Ascending aorta (tissue), 2 donors: ENCODE measurements around the gene BCL7A. TPM values are rescaled to one million over a fixed set of nuclear protein-coding genes. Genes with fewer than 3 reads are reported as not detected.

ENCODE experiments used
- DNase-seq, 2 donors: peaks; one replicate each; pipeline ENCODE4 v3.0.0-alpha.2; 2019; ENCODE audit warnings: low spot score in 2 of 2
- H3K27ac ChIP-seq, 2 donors: fragments of 200-600 bp; sonication (generic); one replicate each; pipeline ENCODE4 v1.5.1; 2016 to 2017; ENCODE audit warnings: mild to moderate bottlenecking in 1 of 2
- H3K27me3 ChIP-seq: fragments of 200-600 bp; sonication (generic); one replicate; pipeline ENCODE4 v1.5.1; 2017
- H3K36me3 ChIP-seq, 2 donors: fragments of 200-600 bp; sonication (generic); one replicate each; pipeline ENCODE4 v1.5.1; 2016
- H3K4me1 ChIP-seq, 2 donors: fragments of 200-600 bp; sonication (generic); one replicate each; pipeline ENCODE4 v1.5.1; 2016 to 2017; ENCODE audit warnings: mild to moderate bottlenecking in 1 of 2
- H3K4me3 ChIP-seq, 2 donors: fragments of 200-600 bp; sonication (generic); one replicate each; pipeline ENCODE4 v1.5.1; 2016 to 2017; ENCODE audit warnings: mild to moderate bottlenecking in 1 of 2
- H3K9me3 ChIP-seq, 2 donors: fragments of 200-600 bp; sonication (generic); one replicate each; pipeline ENCODE4 v1.5.1; 2016
- intact Hi-C: fragments of 100-400 bp; cut with DNase I; formaldehyde crosslinking; loops from one replicate; pipeline ENCODE4 v1.15.1; 2023
- total RNA-seq: library from RNA; depleted of rRNA; stranded (reverse); fragments of >200 nt; gene quantifications from one replicate; pipeline ENCODE4 v1.1.0, GENCODE V29; 2016
- TF ChIP-seq, protein P1 (sequence below), 3 experiments: fragments of 200-600 bp in 2 of 3; fragments of 450-650 bp in 1 of 3; sonication (generic) in 2 of 3; IDR thresholded peaks; one replicate each; pipeline ENCODE4 v1.5.1; 2016 to 2019; ENCODE audit warnings: antibody characterized with exemption in 3 of 3, mild to moderate bottlenecking in 1 of 3, moderate library complexity in 1 of 3

The BCL7A gene
- 3.2 TPM for total RNA-seq

DNA sequence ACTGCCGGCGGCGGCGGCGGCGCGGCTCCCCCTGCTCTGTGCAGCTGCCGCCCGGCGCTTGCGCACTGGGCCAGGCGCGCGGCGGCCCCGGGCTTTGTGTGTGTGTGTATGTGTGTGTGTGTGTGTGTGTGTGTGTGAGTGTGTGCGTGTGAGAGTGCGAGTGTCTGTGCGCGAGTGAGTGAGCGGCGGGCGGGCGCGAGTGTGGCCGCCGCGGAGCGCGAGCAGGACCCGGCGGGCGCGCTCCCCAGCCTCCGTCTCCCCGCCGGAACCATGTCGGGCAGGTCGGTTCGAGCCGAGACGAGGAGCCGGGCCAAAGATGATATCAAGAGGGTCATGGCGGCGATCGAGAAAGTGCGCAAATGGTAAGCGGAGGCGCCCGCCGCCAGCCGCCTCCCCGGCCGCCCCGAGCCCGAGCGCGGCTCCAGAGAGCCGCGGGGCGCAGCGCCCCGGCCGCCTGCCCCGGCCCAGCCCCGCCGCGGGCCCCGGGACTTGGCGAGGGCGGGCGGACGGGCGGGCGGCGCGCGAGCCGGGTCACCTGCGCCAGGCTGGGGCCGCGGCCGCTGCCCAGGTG is at the start of gene BCL7A:
Gene BCL7A (plus strand): TSS at position 63 of the 571 bp plus-strand sequence. CDS start 208 bp downstream, at position 271.
- Histone ChIP-seq H3K27ac (peak within 1 kb of the TSS; percentile 87 to 93), H3K27me3 (no peaks in the 10 kb centered on the region)

DNA sequence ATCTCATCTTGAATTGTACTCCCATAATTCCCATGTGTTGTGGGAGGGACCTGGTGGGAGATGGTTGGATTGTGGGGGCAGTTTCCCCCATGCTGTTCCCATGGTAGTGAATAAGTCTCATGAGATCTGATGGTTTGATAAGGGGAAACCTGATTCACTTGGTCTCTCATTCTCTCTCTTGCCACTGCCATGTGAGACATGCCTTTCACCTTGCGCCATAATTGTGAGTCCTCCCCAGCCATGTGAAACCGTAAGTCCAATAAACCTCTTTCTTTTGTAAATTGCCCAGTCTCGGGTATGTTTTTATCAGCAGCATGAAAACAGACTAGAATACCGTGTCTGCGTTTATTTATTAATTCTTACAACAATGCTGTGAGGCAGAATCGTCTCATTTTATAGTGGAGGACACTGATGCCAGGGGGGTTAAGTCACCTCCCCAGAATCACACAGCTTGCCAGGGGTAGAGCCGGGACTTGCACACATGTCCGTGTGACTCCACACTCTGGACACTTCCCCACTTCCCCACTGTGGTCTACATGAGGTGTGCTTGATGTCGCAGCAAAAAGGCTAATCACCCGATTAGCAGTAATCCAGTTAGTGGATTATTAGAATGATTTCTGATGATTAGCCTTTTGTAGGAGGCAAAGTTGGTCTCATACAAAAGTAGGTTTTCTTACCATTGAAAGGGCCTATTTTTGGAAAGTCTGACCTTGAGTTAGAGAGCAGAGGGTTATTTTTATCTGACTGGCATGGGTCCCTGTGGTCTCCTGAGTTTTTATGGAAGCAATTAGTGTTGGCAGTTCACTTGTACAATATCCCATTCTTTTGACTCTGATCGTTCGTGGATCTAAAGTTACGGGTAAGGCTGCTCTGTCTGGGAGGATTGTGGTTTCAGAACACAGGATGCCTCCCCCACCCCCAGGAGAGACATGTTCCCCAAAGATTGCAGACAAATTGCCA is 47.4 kb upstream of the BCL7A start:
- Histone ChIP-seq H3K4me3 (no peak overlapping the region), H3K27ac (peak overlapping the region in 1 of 2 donors; percentile 24), H3K36me3 (no peaks in the 10 kb centered on the region), H3K9me3 (no peaks in the 10 kb centered on the region), H3K27me3 (no peaks in the 10 kb centered on the region), H3K4me1 (peaks cover 0 to 8% of the 10 kb centered on the region in 2 donors)
- TF ChIP-seq, protein P1, sequence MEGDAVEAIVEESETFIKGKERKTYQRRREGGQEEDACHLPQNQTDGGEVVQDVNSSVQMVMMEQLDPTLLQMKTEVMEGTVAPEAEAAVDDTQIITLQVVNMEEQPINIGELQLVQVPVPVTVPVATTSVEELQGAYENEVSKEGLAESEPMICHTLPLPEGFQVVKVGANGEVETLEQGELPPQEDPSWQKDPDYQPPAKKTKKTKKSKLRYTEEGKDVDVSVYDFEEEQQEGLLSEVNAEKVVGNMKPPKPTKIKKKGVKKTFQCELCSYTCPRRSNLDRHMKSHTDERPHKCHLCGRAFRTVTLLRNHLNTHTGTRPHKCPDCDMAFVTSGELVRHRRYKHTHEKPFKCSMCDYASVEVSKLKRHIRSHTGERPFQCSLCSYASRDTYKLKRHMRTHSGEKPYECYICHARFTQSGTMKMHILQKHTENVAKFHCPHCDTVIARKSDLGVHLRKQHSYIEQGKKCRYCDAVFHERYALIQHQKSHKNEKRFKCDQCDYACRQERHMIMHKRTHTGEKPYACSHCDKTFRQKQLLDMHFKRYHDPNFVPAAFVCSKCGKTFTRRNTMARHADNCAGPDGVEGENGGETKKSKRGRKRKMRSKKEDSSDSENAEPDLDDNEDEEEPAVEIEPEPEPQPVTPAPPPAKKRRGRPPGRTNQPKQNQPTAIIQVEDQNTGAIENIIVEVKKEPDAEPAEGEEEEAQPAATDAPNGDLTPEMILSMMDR (IDR thresholded peaks at IDR 0.05), result no peak
- intact Hi-C loops, result no loop called here
- no peak for DNase-seq

More for the DNA sequence above, at the start of gene BCL7A:
- TF ChIP-seq, protein P1 (IDR thresholded peaks at IDR 0.05), result no peak
- H3K4me1 ChIP-seq, result peaks cover 4 to 16% of the 10 kb centered on the region in 2 donors
- peak; percentile 22 to 82 for DNase-seq
- H3K4me3 ChIP-seq, result peak within 1 kb of the TSS; percentile 95 to 97
- H3K36me3 ChIP-seq, result no peaks in the 10 kb centered on the region
- H3K9me3 ChIP-seq, result no peaks in the 10 kb centered on the region
- intact Hi-C loops, result loop anchor here (1.0 to 5.0 kb wide), 2 partner anchors 104 to 220 kb away; partner anchors contain the start of genes CFAP251 and SETD1B

DNA sequence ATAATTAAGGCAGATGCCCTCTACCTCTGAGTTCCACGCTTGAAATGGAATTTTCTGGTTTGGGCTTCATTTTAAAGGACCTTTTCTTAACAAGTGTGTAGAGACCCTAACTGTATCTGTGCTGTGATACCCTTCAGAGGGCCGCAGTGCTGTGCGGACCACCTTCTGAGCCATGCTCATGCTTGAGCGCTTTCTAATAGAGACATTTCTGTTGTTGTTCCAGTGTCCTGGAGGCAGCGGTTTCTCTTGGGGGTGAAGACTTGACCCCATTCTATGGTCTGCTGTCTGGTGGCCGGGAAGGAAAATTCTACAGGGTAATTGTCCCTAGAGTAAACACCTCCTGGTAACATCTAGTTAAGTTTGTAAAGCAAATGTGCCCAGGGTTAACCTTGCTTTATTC is 46.7 kb upstream of the BCL7A start:
- Histone ChIP-seq H3K4me3 (no peak overlapping the region), H3K36me3 (no peaks in the 10 kb centered on the region), H3K4me1 (peaks cover 0 to 8% of the 10 kb centered on the region in 2 donors), H3K27me3 (no peaks in the 10 kb centered on the region), H3K27ac (no peak overlapping the region), H3K9me3 (no peaks in the 10 kb centered on the region)
- TF ChIP-seq, protein P1 (IDR thresholded peaks at IDR 0.05), result no peak
- DNase-seq, result no peak
- intact Hi-C loops, result no loop called here

DNA sequence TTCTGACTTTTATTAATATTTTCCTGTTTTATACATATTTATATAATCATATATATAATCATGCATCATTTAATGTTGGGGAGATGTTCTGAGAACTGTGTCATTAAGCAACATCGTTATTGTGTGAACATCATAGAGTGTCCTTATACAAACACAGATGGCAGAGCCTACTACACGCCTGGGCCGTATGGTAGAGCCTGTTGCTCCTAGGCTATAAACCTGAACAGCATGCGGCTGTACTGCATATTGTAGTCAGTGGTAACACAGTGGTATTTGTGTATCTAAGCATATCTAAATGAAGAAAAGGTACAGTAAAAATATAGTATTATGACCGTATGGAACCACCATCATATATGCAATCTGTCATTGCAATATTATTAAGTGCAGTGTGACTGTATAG is 44.7 kb upstream of the BCL7A start:
- Histone ChIP-seq H3K4me3 (no peak overlapping the region), H3K36me3 (no peaks in the 10 kb centered on the region), H3K4me1 (peaks cover 0 to 8% of the 10 kb centered on the region in 2 donors), H3K27ac (no peak overlapping the region), H3K9me3 (no peaks in the 10 kb centered on the region), H3K27me3 (no peaks in the 10 kb centered on the region)
- intact Hi-C loops, result no loop called here
- no peak for DNase-seq
- TF ChIP-seq, protein P1 (IDR thresholded peaks at IDR 0.05), result no peak

DNA sequence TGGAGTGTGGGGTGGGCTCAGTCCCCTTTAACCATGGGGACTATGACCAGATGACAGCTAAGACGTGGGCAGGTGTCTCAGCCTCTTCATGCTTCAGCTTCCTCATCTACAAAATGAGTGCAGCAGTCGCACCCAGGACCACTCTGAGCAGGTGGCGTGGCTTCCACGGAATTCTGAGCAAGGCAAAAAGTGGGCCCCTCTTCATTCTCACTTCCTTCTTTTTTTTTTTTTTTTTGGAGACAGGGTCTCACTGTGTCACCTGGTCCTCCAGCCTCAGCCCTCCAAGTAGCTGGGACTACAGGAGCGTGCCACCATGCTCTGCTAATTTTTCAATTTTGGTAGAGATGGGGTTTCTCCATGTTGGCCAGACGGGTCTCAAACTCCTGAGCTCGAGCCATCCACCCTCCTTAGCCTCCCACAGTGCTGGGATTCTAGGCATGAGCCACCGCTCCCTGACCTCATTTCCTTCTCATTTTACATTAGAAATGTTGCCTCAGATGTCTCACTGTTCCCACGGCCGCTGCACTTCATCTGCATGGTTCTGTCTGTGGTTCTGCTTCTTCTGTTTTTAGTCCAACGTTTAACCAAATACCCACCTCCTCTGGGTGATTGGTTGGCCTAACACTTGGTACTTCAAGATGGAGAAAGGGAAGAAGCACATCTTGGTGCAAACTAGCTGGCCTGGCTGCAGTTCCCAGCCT is 41.3 kb upstream of the BCL7A start:
- TF ChIP-seq, protein P1 (IDR thresholded peaks at IDR 0.05), result no peak
- Histone ChIP-seq H3K36me3 (no peaks in the 10 kb centered on the region), H3K4me3 (no peak overlapping the region), H3K4me1 (no peaks in the 10 kb centered on the region), H3K9me3 (no peaks in the 10 kb centered on the region), H3K27ac (no peak overlapping the region), H3K27me3 (no peaks in the 10 kb centered on the region)
- intact Hi-C loops, result no loop called here
- DNase-seq, result peak in 1 of 2 donors; percentile 58
